ENCODE results near the gene NXNL1.

DNA sequence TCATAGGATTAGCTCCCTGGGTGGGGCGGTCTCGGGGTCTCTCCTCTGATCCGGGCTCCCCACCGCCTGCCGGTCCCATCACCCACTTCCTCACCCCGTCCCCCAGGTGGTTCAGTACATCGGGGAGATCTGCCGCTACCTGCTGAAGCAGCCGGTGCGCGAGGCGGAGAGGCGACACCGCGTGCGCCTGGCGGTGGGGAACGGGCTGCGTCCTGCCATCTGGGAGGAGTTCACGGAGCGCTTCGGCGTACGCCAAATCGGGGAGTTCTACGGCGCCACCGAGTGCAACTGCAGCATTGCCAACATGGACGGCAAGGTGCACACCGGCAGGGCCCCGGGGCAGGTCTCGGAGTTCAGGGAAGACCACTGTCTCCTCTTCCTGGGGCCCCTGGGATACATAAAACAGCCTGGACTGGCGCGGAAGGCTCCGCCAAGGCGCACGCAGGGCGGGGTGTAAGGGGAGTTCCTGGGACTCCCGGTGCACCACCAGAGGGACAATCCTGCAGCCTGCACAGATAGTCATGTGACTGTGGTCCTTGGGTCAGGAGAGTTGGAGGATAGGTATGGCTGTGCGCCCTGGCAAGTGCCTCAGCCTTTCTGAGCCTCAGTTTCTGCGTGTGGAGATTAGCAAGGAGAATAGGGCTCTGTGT lies 36.5 kb upstream of the NXNL1 start:
- TF ChIP-seq YY1 (IDR thresholded peaks at IDR 0.05; ENCODE audit: insufficient read depth, insufficient read length) (no peak), SUZ12 (IDR thresholded peaks at IDR 0.05; ENCODE audit: extremely low read depth, insufficient read depth, insufficient read length) (no peak)

Measured in NT2/D1 (cell line).